IPS-18a (cell line): Measurements from ENCODE around the gene LIPJ.

ENCODE experiments used
- H3K27ac ChIP-seq: one replicate; pipeline ENCODE4 v1.5.1; 2013; ENCODE audit warnings: low read length
- H3K27me3 ChIP-seq: one replicate; pipeline ENCODE4 v1.6.1; 2013; ENCODE audit warnings: mild to moderate bottlenecking, low read length; ENCODE audit not compliant: control insufficient read depth, insufficient read depth
- H3K36me3 ChIP-seq: one replicate; pipeline ENCODE4 v1.6.1; 2013; ENCODE audit warnings: low read depth, low read length; ENCODE audit not compliant: control insufficient read depth
- H3K4me1 ChIP-seq: one replicate; pipeline ENCODE4 v1.6.1; 2013; ENCODE audit warnings: low read depth, low read length; ENCODE audit not compliant: control insufficient read depth
- H3K4me3 ChIP-seq: one replicate; pipeline ENCODE4 v1.5.1; 2013; ENCODE audit warnings: low read length
- H3K9ac ChIP-seq: one replicate; pipeline ENCODE4 v1.6.1; 2013; ENCODE audit warnings: mild to moderate bottlenecking, low read length, moderate library complexity
- H3K9me3 ChIP-seq: one replicate; pipeline ENCODE4 v1.6.1; 2013; ENCODE audit warnings: low read depth, low read length; ENCODE audit not compliant: control insufficient read depth

The LIPJ gene

GRCh38 chr10:88586462-88586861 is at the start of gene LIPJ:
TSS of gene LIPJ (plus strand) at chr10:88586762. CDS start at chr10:88590688, 3,926 bp downstream.
- Histone ChIP-seq H3K36me3 (no peaks in the 10 kb centered on the region), H3K9me3 (no peaks in the 10 kb centered on the region), H3K4me3 (no peak within 1 kb of the TSS), H3K27ac (no peak within 1 kb of the TSS), H3K4me1 (peaks cover 4% of the 10 kb centered on the region), H3K27me3 (no peaks in the 10 kb centered on the region), H3K9ac (no peak within 1 kb of the TSS)

- Histone ChIP-seq H3K4me1 (no peaks in the 10 kb centered on the region), H3K4me3 (no peak overlapping the region), H3K36me3 (no peaks in the 10 kb centered on the region), H3K9me3 (no peaks in the 10 kb centered on the region), H3K27ac (no peak overlapping the region), H3K27me3 (no peaks in the 10 kb centered on the region), H3K9ac (no peak overlapping the region)
Measured at GRCh38 chr10:88537322-88537721, 49.2 kb upstream of the LIPJ start.

GRCh38 chr10:88538048-88538447 is 48.5 kb upstream of the LIPJ start:
- no peaks in the 10 kb centered on the region for H3K9me3 ChIP-seq
- no peaks in the 10 kb centered on the region for H3K27me3 ChIP-seq
- H3K27ac ChIP-seq, result no peak overlapping the region
- H3K36me3 ChIP-seq, result no peaks in the 10 kb centered on the region
- no peaks in the 10 kb centered on the region for H3K4me1 ChIP-seq
- H3K9ac ChIP-seq, result no peak overlapping the region
- H3K4me3 ChIP-seq, result no peak overlapping the region

GRCh38 chr10:88540351-88540750 is 46.2 kb upstream of the LIPJ start:
- H3K36me3 ChIP-seq, result no peaks in the 10 kb centered on the region
- no peaks in the 10 kb centered on the region for H3K27me3 ChIP-seq
- H3K9ac ChIP-seq, result no peak overlapping the region
- no peaks in the 10 kb centered on the region for H3K9me3 ChIP-seq
- H3K4me1 ChIP-seq, result no peaks in the 10 kb centered on the region
- H3K4me3 ChIP-seq, result no peak overlapping the region
- no peak overlapping the region for H3K27ac ChIP-seq

GRCh38 chr10:88541116-88541626 is 45.4 kb upstream of the LIPJ start:
- Histone ChIP-seq H3K27ac (no peak overlapping the region), H3K9ac (no peak overlapping the region), H3K36me3 (no peaks in the 10 kb centered on the region), H3K9me3 (no peaks in the 10 kb centered on the region), H3K4me1 (no peaks in the 10 kb centered on the region), H3K27me3 (no peaks in the 10 kb centered on the region), H3K4me3 (no peak overlapping the region)

- no peaks in the 10 kb centered on the region for H3K36me3 ChIP-seq
- H3K4me1 ChIP-seq, result no peaks in the 10 kb centered on the region
- H3K4me3 ChIP-seq, result no peak overlapping the region
- H3K9ac ChIP-seq, result no peak overlapping the region
- H3K9me3 ChIP-seq, result no peaks in the 10 kb centered on the region
- H3K27ac ChIP-seq, result no peak overlapping the region
- no peaks in the 10 kb centered on the region for H3K27me3 ChIP-seq
Measured at GRCh38 chr10:88542522-88542921, 44.0 kb upstream of the LIPJ start.

- H3K9ac ChIP-seq, result no peak overlapping the region
- no peaks in the 10 kb centered on the region for H3K4me1 ChIP-seq
- no peaks in the 10 kb centered on the region for H3K9me3 ChIP-seq
- no peak overlapping the region for H3K4me3 ChIP-seq
- H3K36me3 ChIP-seq, result no peaks in the 10 kb centered on the region
- H3K27ac ChIP-seq, result no peak overlapping the region
- no peaks in the 10 kb centered on the region for H3K27me3 ChIP-seq
Measured at GRCh38 chr10:88544140-88544870, 42.3 kb upstream of the LIPJ start.

- Histone ChIP-seq H3K9ac (no peak overlapping the region), H3K36me3 (no peaks in the 10 kb centered on the region), H3K27me3 (no peaks in the 10 kb centered on the region), H3K4me1 (no peaks in the 10 kb centered on the region), H3K27ac (no peak overlapping the region), H3K4me3 (no peak overlapping the region), H3K9me3 (no peaks in the 10 kb centered on the region)
Measured at GRCh38 chr10:88545359-88545758, 41.2 kb upstream of the LIPJ start.

- H3K9me3 ChIP-seq, result no peaks in the 10 kb centered on the region
- H3K9ac ChIP-seq, result no peak overlapping the region
- no peaks in the 10 kb centered on the region for H3K36me3 ChIP-seq
- no peaks in the 10 kb centered on the region for H3K4me1 ChIP-seq
- no peak overlapping the region for H3K4me3 ChIP-seq
- H3K27ac ChIP-seq, result no peak overlapping the region
- H3K27me3 ChIP-seq, result no peaks in the 10 kb centered on the region
Measured at GRCh38 chr10:88546497-88546896, 40.1 kb upstream of the LIPJ start.

GRCh38 chr10:88551246-88551645 is 35.3 kb upstream of the LIPJ start:
- H3K4me1 ChIP-seq, result no peaks in the 10 kb centered on the region
- no peaks in the 10 kb centered on the region for H3K36me3 ChIP-seq
- H3K27me3 ChIP-seq, result no peaks in the 10 kb centered on the region
- H3K4me3 ChIP-seq, result no peak overlapping the region
- no peak overlapping the region for H3K27ac ChIP-seq
- H3K9me3 ChIP-seq, result no peaks in the 10 kb centered on the region
- no peak overlapping the region for H3K9ac ChIP-seq

- Histone ChIP-seq H3K4me1 (no peaks in the 10 kb centered on the region), H3K9ac (no peak overlapping the region), H3K4me3 (no peak overlapping the region), H3K9me3 (no peaks in the 10 kb centered on the region), H3K36me3 (no peaks in the 10 kb centered on the region), H3K27ac (no peak overlapping the region), H3K27me3 (no peaks in the 10 kb centered on the region)
Measured at GRCh38 chr10:88553116-88553752, 33.3 kb upstream of the LIPJ start.
